Psoas muscle (tissue), 8 donors: ENCODE data around the gene EIF4A3. TPM values are rescaled to one million over a fixed set of nuclear protein-coding genes. Genes with fewer than 3 reads are reported as not detected.

ENCODE experiments used
- ATAC-seq, 4 donors: fragments of 200-7000 bp; cut with Tn5 transposase; one replicate each; pipeline ENCODE4 v1.9.1; 2020; ENCODE audit warnings: moderate library complexity in 3 of 4, mild to moderate bottlenecking in 2 of 4
- DNase-seq, 2 donors: peaks; one replicate each; pipeline ENCODE4 v3.0.0-alpha.2; 2020
- H3K27ac ChIP-seq: fragments of 200-600 bp; one replicate; pipeline ENCODE4 v1.8.0; 2022
- H3K27me3 ChIP-seq, 3 donors: fragments of 200-600 bp in 1 of 3; one replicate each; pipeline versions ENCODE4 v1.6.1 to v1.8.0; 2013 to 2022; ENCODE audit warnings: low read length in 2 of 3, mild to moderate bottlenecking in 2 of 3, moderate library complexity in 1 of 3; ENCODE audit not compliant: insufficient read depth in 3 of 3
- H3K36me3 ChIP-seq, 2 donors: fragments of 200-600 bp in 1 of 2; one replicate each; pipeline versions ENCODE4 v1.6.1 to v1.8.0; 2013 to 2022; ENCODE audit warnings: low read depth in 1 of 2, mild to moderate bottlenecking in 1 of 2, moderate library complexity in 1 of 2; ENCODE audit not compliant: insufficient read depth in 1 of 2
- H3K4me1 ChIP-seq: fragments of 200-600 bp; one replicate; pipeline ENCODE4 v1.8.0; 2022
- H3K4me3 ChIP-seq: fragments of 200-600 bp; one replicate; pipeline ENCODE4 v1.8.0; 2022; ENCODE audit warnings: mild to moderate bottlenecking
- H3K9me3 ChIP-seq: fragments of 200-600 bp; one replicate; pipeline ENCODE4 v1.8.0; 2022
- CTCF ChIP-seq: fragments of 200-600 bp; IDR thresholded peaks from one replicate; pipeline ENCODE4 v1.8.0; 2022; ENCODE audit warnings: antibody characterized with exemption
- WGBS, 3 donors: extraction: QIAGEN DNeasy Blood & Tissue Kit; methylation state at CpG; one replicate each; pipeline versions ENCODE4 v1.1.6 to v1.1.7; 2013; 5-methylcytosine and 5-hydroxymethylcytosine counted together
- intact Hi-C, 2 donors: fragments of 100-400 bp; cut with DNase I; formaldehyde crosslinking; loops; one replicate each; pipeline versions ENCODE4 v1.11.0 to v1.14.2; 2022
- polyA plus RNA-seq, 3 donors: library from polyadenylated mRNA; stranded (reverse); fragments of 200-250 nt; gene quantifications; one replicate each; pipeline ENCODE4 v1.2.3, GENCODE V29; 2013
- total RNA-seq, 4 donors: library from RNA; stranded (reverse); fragmentation: NEBNext Ultra II Directional in 2 of 4; extraction: Animal tissue kit (Norgen Biotek cat#: 25700) in 2 of 4; gene quantifications; one replicate each; pipeline versions ENCODE4 v1.2.1 to v1.2.4, GENCODE V29; 2021 to 2023
- donor health status: healthy with polysubstance abuse.
- donor health status: DM: no; HTN: no; CAD: no; lungs with moderate emphysema.
- donor health status: Bipolar disorder and iron deficiency.
- donor health status: healthy.
- donor health status: DM: yes; HTN: yes; CAD: no.
- donor health status: DM: no; HTN: no; CAD: no.
- donor health status: DM: no; HTN: no; CAD: no.
- donor health status: DM: yes; HTN: yes; CAD: no.

Gene EIF4A3
- total and polyA plus RNA-seq, 7 donors = 26.7 to 77.0 (median 36.0) TPM

- peaks cover 0 to 4% of the 10 kb centered on the region in 2 donors for H3K36me3 ChIP-seq
- no peak for TF ChIP-seq CTCF
- no peak overlapping the region for H3K27ac ChIP-seq
- intact Hi-C loops = loop anchor here (2.0 to 5.0 kb wide), 2 partner anchors 95 to 108 kb away; partner anchors contain the start of gene RNF213 (in 1 of the 2)
- H3K27me3 ChIP-seq = no peaks in the 10 kb centered on the region
- DNase-seq = no peak
- no peak overlapping the region for H3K4me3 ChIP-seq
- no peak for ATAC-seq
- H3K9me3 ChIP-seq = no peaks in the 10 kb centered on the region
- WGBS, 3 donors = 75 to 79% (median 76%) methylated on average over 4 to 5 of the region's 5 CpGs
- no peaks in the 10 kb centered on the region for H3K4me1 ChIP-seq
These were observed 7.2 kb upstream of the EIF4A3 start for GRCh38 chr17:80154166-80154565.

- Histone ChIP-seq H3K27me3 (no peaks in the 10 kb centered on the region), H3K4me3 (no peak overlapping the region), H3K9me3 (no peaks in the 10 kb centered on the region), H3K4me1 (peaks cover 3% of the 10 kb centered on the region), H3K36me3 (peaks cover 0 to 4% of the 10 kb centered on the region in 2 donors), H3K27ac (no peak overlapping the region)
- 67 to 76% (median 72%) methylated on average over 3 of the region's 3 CpGs for WGBS, 3 donors
- no peak for ATAC-seq
- no peak for TF ChIP-seq CTCF
- DNase-seq = no peak
- intact Hi-C loops = loop anchor here in 1 of 2 donors (5.0 kb wide), 1 partner anchor 109 kb away; the partner anchor contains the start of gene RNF213
These were observed 6.1 kb upstream of the EIF4A3 start for GRCh38 chr17:80153004-80153403.

- intact Hi-C loops = loop anchor here in 1 of 2 donors (5.0 kb wide), 1 partner anchor 110 kb away; the partner anchor contains the start of gene RNF213
- H3K4me1 ChIP-seq = peaks cover 6% of the 10 kb centered on the region
- no peak for TF ChIP-seq CTCF
- H3K27ac ChIP-seq = no peak overlapping the region
- H3K27me3 ChIP-seq = no peaks in the 10 kb centered on the region
- WGBS, 3 donors = 49 to 56% (median 54%) methylated on average over 11 of the region's 11 CpGs
- ATAC-seq (no peak), DNase-seq (no peak)
- no peak overlapping the region for H3K4me3 ChIP-seq
- no peaks in the 10 kb centered on the region for H3K9me3 ChIP-seq
- H3K36me3 ChIP-seq = peaks cover 0 to 4% of the 10 kb centered on the region in 2 donors
These were observed 5.3 kb upstream of the EIF4A3 start for GRCh38 chr17:80152081-80152702.

- Histone ChIP-seq H3K36me3 (peaks cover 0 to 4% of the 10 kb centered on the region in 2 donors), H3K27me3 (no peaks in the 10 kb centered on the region), H3K4me3 (no peak overlapping the region), H3K9me3 (no peaks in the 10 kb centered on the region), H3K4me1 (peaks cover 6% of the 10 kb centered on the region), H3K27ac (no peak overlapping the region)
- 72 to 85% (median 73%) methylated on average over 5 of the region's 5 CpGs for WGBS, 3 donors
- no peak for TF ChIP-seq CTCF
- intact Hi-C loops = loop anchor here in 1 of 2 donors (5.0 kb wide), 1 partner anchor 111 kb away; the partner anchor contains the start of gene RNF213
- ATAC-seq = no peak
- DNase-seq = no peak
These were observed 4.4 kb upstream of the EIF4A3 start for GRCh38 chr17:80151333-80151732.
